GM18520 (cell line): Measurements from ENCODE around the gene PKNOX2.
"Not testable (repeated sequence)": the region's sequence is repeated elsewhere in the genome, so short reads cannot be mapped to it uniquely, and the experiment has no call there.

ENCODE experiments used
- ATAC-seq: cut with Tn5 transposase; IDR thresholded peaks from one replicate; pipeline ENCODE4 v1.9.1; 2021; ENCODE audit not compliant: unreplicated experiment

PKNOX2 gene

GRCh38 chr11:125201525-125202141, 37.1 kb downstream of the PKNOX2 start:
- ATAC-seq = no peak

GRCh38 chr11:125202362-125202880, 37.9 kb downstream of the PKNOX2 start:
- ATAC-seq = no peak

GRCh38 chr11:125202977-125203376, 38.4 kb downstream of the PKNOX2 start:
- ATAC-seq = no peak

- ATAC-seq = no peak
These were observed 43.4 kb downstream of the PKNOX2 start for GRCh38 chr11:125207866-125208425.

GRCh38 chr11:125210066-125210465, 45.5 kb downstream of the PKNOX2 start:
- no peak for ATAC-seq

- ATAC-seq = no peak
These were observed 46.8 kb downstream of the PKNOX2 start for GRCh38 chr11:125211191-125211947.

- ATAC-seq = no peak
These were observed 47.4 kb downstream of the PKNOX2 start for GRCh38 chr11:125211948-125212340.

- no peak for ATAC-seq
These were observed 50.3 kb downstream of the PKNOX2 start for GRCh38 chr11:125214601-125215565.

- no peak for ATAC-seq
These were observed 51.4 kb downstream of the PKNOX2 start for GRCh38 chr11:125215976-125216375.

GRCh38 chr11:125218336-125218735, 53.8 kb downstream of the PKNOX2 start:
- no peak for ATAC-seq

- ATAC-seq = no peak
These were observed 56.9 kb downstream of the PKNOX2 start for GRCh38 chr11:125221461-125221860.

GRCh38 chr11:125222494-125222893, 57.9 kb downstream of the PKNOX2 start:
- no peak for ATAC-seq

- ATAC-seq = not testable (repeated sequence)
These were observed 58.6 kb downstream of the PKNOX2 start for GRCh38 chr11:125223161-125223560.

- ATAC-seq = no peak
These were observed 59.4 kb downstream of the PKNOX2 start for GRCh38 chr11:125223901-125224361.

GRCh38 chr11:125224391-125225021, 60.0 kb downstream of the PKNOX2 start:
- no peak for ATAC-seq

GRCh38 chr11:125225401-125225800, 60.9 kb downstream of the PKNOX2 start:
- no peak for ATAC-seq

- no peak for ATAC-seq
These were observed 61.5 kb downstream of the PKNOX2 start for GRCh38 chr11:125226031-125226430.

- ATAC-seq = no peak
These were observed 62.2 kb downstream of the PKNOX2 start for GRCh38 chr11:125226706-125227105.

- ATAC-seq = no peak
These were observed 62.6 kb downstream of the PKNOX2 start for GRCh38 chr11:125227151-125227550.

GRCh38 chr11:125228445-125228844, 63.9 kb downstream of the PKNOX2 start:
- ATAC-seq = no peak
